SU-DHL-6 (cell line): Measurements from ENCODE around the gene OTOF.

Source experiments
- H2AFZ ChIP-seq: fragments of 200-600 bp; sonication (generic); 2 replicates; pipeline ENCODE4 v1.6.1; 2014; ENCODE audit warnings: low read depth, mild to moderate bottlenecking, moderate library complexity, mixed read lengths, antibody characterized with exemption, low read length; ENCODE audit not compliant: severe bottlenecking
- H3F3A ChIP-seq: fragments of 200-600 bp; shearing (Covaris generic); 2 replicates; pipeline ENCODE4 v1.6.0; 2016; ENCODE audit warnings: antibody characterized with exemption, mild to moderate bottlenecking; ENCODE audit not compliant: insufficient read depth
- H3K27ac ChIP-seq: fragments of 200-600 bp; sonication (generic); 2 replicates; pipeline ENCODE4 v1.5.1; 2016; ENCODE audit warnings: low read depth, mild to moderate bottlenecking, low read length, moderate library complexity, mixed read lengths
- H3K27me3 ChIP-seq: fragments of 200-600 bp; sonication (generic), shearing (Covaris generic); 2 replicates; pipeline ENCODE4 v1.6.0; 2014; ENCODE audit warnings: mild to moderate bottlenecking, low read length
- H3K36me3 ChIP-seq: fragments of 200-600 bp; sonication (generic); 2 replicates; pipeline ENCODE4 v1.6.1; 2014; ENCODE audit warnings: mild to moderate bottlenecking, low read length, mixed read lengths
- H3K4me2 ChIP-seq: fragments of 300-600, 200-600 bp; shearing (Covaris generic), sonication (generic); 2 replicates; pipeline ENCODE4 v1.6.0; 2014; ENCODE audit warnings: low read length, low read depth, mild to moderate bottlenecking; ENCODE audit not compliant: poor library complexity, severe bottlenecking
- H3K4me3 ChIP-seq: fragments of 200-600 bp; sonication (generic); 2 replicates; pipeline ENCODE4 v1.5.1; 2014; ENCODE audit warnings: antibody characterized with exemption, low read length, mild to moderate bottlenecking, mixed read lengths; ENCODE audit not compliant: insufficient read depth, poor library complexity, severe bottlenecking
- H3K79me2 ChIP-seq: fragments of 200-600 bp; sonication (generic); 2 replicates; pipeline ENCODE4 v1.6.1; 2014; ENCODE audit warnings: mild to moderate bottlenecking, low read length, moderate library complexity; ENCODE audit not compliant: insufficient read depth
- H3K9ac ChIP-seq: fragments of 200-600 bp; sonication (generic); 2 replicates; pipeline ENCODE4 v1.7.0; 2014; ENCODE audit warnings: mild to moderate bottlenecking, low read length
- H3K9me2 ChIP-seq: fragments of 200-600 bp; sonication (generic); replicated peaks from 2 replicates; pipeline ENCODE4 v1.6.1; 2014; ENCODE audit warnings: low read length; ENCODE audit not compliant: insufficient read depth
- H3K9me3 ChIP-seq: fragments of 200-600 bp; sonication (generic); 2 replicates; pipeline ENCODE4 v1.6.1; 2014; ENCODE audit warnings: low read length, mixed read lengths; ENCODE audit not compliant: insufficient read depth
- H4K20me1 ChIP-seq: fragments of 200-600 bp; sonication (generic); 2 replicates; pipeline ENCODE4 v1.6.1; 2014; ENCODE audit warnings: low read depth, mild to moderate bottlenecking, antibody characterized with exemption, low read length, moderate library complexity, mixed read lengths
- CTCF ChIP-seq: fragments of 200-600 bp; sonication (generic); IDR thresholded peaks from one replicate; pipeline ENCODE4 v1.5.1; 2017; ENCODE audit warnings: antibody characterized with exemption, mild to moderate bottlenecking, low read length, moderate library complexity; ENCODE audit not compliant: insufficient read depth, poor library complexity, severe bottlenecking
- EZH2phosphoT487 ChIP-seq: fragments of 200-600 bp; sonication (generic), shearing (Covaris generic); conservative IDR thresholded peaks from 2 replicates; pipeline ENCODE4 v1.6.1; 2018; ENCODE audit warnings: mild to moderate bottlenecking, antibody characterized with exemption, low read length, moderate library complexity, mixed read lengths

The OTOF gene

GRCh38 chr2:26521054-26521912 lies 43.4 kb upstream of the OTOF start:
- Histone ChIP-seq H3K27me3 (no peaks in the 10 kb centered on the region), H3K27ac (no peak overlapping the region)

GRCh38 chr2:26520148-26520449 lies 42.2 kb upstream of the OTOF start:
- no peaks in the 10 kb centered on the region for H3K27me3 ChIP-seq
- no peaks in the 10 kb centered on the region for H3K9me2 ChIP-seq
- H3K36me3 ChIP-seq = no peaks in the 10 kb centered on the region
- H2AFZ ChIP-seq = no peak overlapping the region
- no peak overlapping the region for H3K4me2 ChIP-seq
- H3K79me2 ChIP-seq = no peaks in the 10 kb centered on the region
- no peak overlapping the region for H3K27ac ChIP-seq
- H3K9ac ChIP-seq = no peak overlapping the region
- H3K4me3 ChIP-seq = no peak overlapping the region
- H3F3A ChIP-seq = no peaks in the 10 kb centered on the region
- H4K20me1 ChIP-seq = no peaks in the 10 kb centered on the region
- no peak for TF ChIP-seq EZH2phosphoT487
- TF ChIP-seq CTCF = no peak
- H3K9me3 ChIP-seq = no peaks in the 10 kb centered on the region

More at GRCh38 chr2:26521054-26521912, 43.4 kb upstream of the OTOF start:
- no peaks in the 10 kb centered on the region for H3K36me3 ChIP-seq
- no peaks in the 10 kb centered on the region for H3K9me2 ChIP-seq
- no peak overlapping the region for H3K4me2 ChIP-seq
- H3K4me3 ChIP-seq = no peak overlapping the region
- H3K9ac ChIP-seq = no peak overlapping the region
- H3K9me3 ChIP-seq = no peaks in the 10 kb centered on the region
- H4K20me1 ChIP-seq = no peaks in the 10 kb centered on the region
- H3F3A ChIP-seq = no peaks in the 10 kb centered on the region
- no peak overlapping the region for H2AFZ ChIP-seq
- no peaks in the 10 kb centered on the region for H3K79me2 ChIP-seq
- no peak for TF ChIP-seq EZH2phosphoT487
- TF ChIP-seq CTCF = peak; percentile 12

GRCh38 chr2:26519396-26520147 lies 41.6 kb upstream of the OTOF start:
- Histone ChIP-seq H3K27me3 (no peaks in the 10 kb centered on the region), H3K27ac (no peak overlapping the region), H3K79me2 (no peaks in the 10 kb centered on the region), H3K36me3 (no peaks in the 10 kb centered on the region), H2AFZ (no peak overlapping the region), H3K9me2 (no peaks in the 10 kb centered on the region), H4K20me1 (no peaks in the 10 kb centered on the region), H3K4me3 (no peak overlapping the region), H3F3A (no peaks in the 10 kb centered on the region), H3K9ac (no peak overlapping the region), H3K9me3 (no peaks in the 10 kb centered on the region), H3K4me2 (no peak overlapping the region)
- TF ChIP-seq CTCF (no peak), EZH2phosphoT487 (no peak)
